Cortex of kidney (tissue), 1 donor: Measurements from ENCODE around the gene KRT12.
"Not testable (repeated sequence)": the region's sequence is repeated elsewhere in the genome, so short reads cannot be mapped to it uniquely, and the experiment has no call there.

Source experiments
- DNase-seq: peaks from one replicate; lab custom pipeline; 2025; lab: John Stamatoyannopoulos, UW

KRT12 gene

GRCh38 chr17:40883626-40884334, 16.8 kb upstream of the KRT12 start:
- no peak for DNase-seq

GRCh38 chr17:40883031-40883430, 16.0 kb upstream of the KRT12 start:
- no peak for DNase-seq

GRCh38 chr17:40879026-40879425, 12.0 kb upstream of the KRT12 start:
- DNase-seq = no peak

GRCh38 chr17:40878044-40878443, 11.0 kb upstream of the KRT12 start:
- no peak for DNase-seq

- no peak for DNase-seq
Observed at GRCh38 chr17:40873801-40874200, 6.8 kb upstream of the KRT12 start.

GRCh38 chr17:40873255-40873654, 6.2 kb upstream of the KRT12 start:
- DNase-seq = no peak

GRCh38 chr17:40872416-40872815, 5.4 kb upstream of the KRT12 start:
- DNase-seq = no peak

- no peak for DNase-seq
Observed at GRCh38 chr17:40871316-40871715, 4.3 kb upstream of the KRT12 start.

- DNase-seq = no peak
Observed at GRCh38 chr17:40870136-40870535, 3.1 kb upstream of the KRT12 start.

GRCh38 chr17:40864661-40865390, 2.2 kb downstream of the KRT12 start:
- no peak for DNase-seq

- DNase-seq = no peak
Observed at GRCh38 chr17:40862985-40863733, 3.9 kb downstream of the KRT12 start.

GRCh38 chr17:40859536-40859935, 7.5 kb downstream of the KRT12 start:
- no peak for DNase-seq

GRCh38 chr17:40858667-40859066, 8.4 kb downstream of the KRT12 start:
- DNase-seq = not testable (repeated sequence)

- DNase-seq = no peak
Observed at GRCh38 chr17:40857535-40857934, 9.5 kb downstream of the KRT12 start.

- no peak for DNase-seq
Observed at GRCh38 chr17:40854175-40854814, 12.7 kb downstream of the KRT12 start.

GRCh38 chr17:40852364-40852763, 14.7 kb downstream of the KRT12 start:
- no peak for DNase-seq

GRCh38 chr17:40850293-40850972, 16.6 kb downstream of the KRT12 start:
- DNase-seq = no peak

- no peak for DNase-seq
Observed at GRCh38 chr17:40849723-40850122, 17.3 kb downstream of the KRT12 start.

- no peak for DNase-seq
Observed at GRCh38 chr17:40848583-40849235, 18.3 kb downstream of the KRT12 start.

GRCh38 chr17:40846515-40847144, 20.4 kb downstream of the KRT12 start:
- DNase-seq = no peak

- no peak for DNase-seq
Observed at GRCh38 chr17:40844671-40845107, 22.3 kb downstream of the KRT12 start.
